Smooth muscle cell (in vitro differentiated cells): ENCODE data around the gene LRR1. TPM values are rescaled to one million over a fixed set of nuclear protein-coding genes. Genes with fewer than 3 reads are reported as not detected.

ENCODE experiments used
- DNase-seq: peaks from one replicate; lab custom pipeline; 2025; ENCODE audit not compliant: unreplicated experiment; lab: John Stamatoyannopoulos, UW
- H2AFZ ChIP-seq: fragments of 200-600 bp; sonication (generic); 2 replicates; pipeline ENCODE4 v1.6.0; 2016; ENCODE audit warnings: antibody characterized with exemption, low read depth, mild to moderate bottlenecking
- H3F3A ChIP-seq: fragments of 200-600 bp; sonication (generic); 2 replicates; pipeline ENCODE4 v1.6.0; 2017; ENCODE audit warnings: antibody characterized with exemption, low read depth
- H3K27ac ChIP-seq: fragments of 200-600 bp; sonication (generic); 2 replicates; pipeline ENCODE4 v1.5.1; 2016; ENCODE audit warnings: low read depth, mild to moderate bottlenecking
- H3K27me3 ChIP-seq: fragments of 200-600 bp; sonication (generic); 2 replicates; pipeline ENCODE4 v1.6.1; 2016; ENCODE audit warnings: low read depth, mild to moderate bottlenecking
- H3K36me3 ChIP-seq: fragments of 200-600 bp; sonication (generic); 2 replicates; pipeline ENCODE4 v1.5.1; 2016; ENCODE audit warnings: low read depth
- H3K4me1 ChIP-seq: fragments of 200-600 bp; sonication (generic); 2 replicates; pipeline ENCODE4 v1.5.1; 2016; ENCODE audit warnings: low read depth
- H3K4me2 ChIP-seq: fragments of 200-600 bp; sonication (generic); 2 replicates; pipeline ENCODE4 v1.6.0; 2016; ENCODE audit warnings: mild to moderate bottlenecking
- H3K4me3 ChIP-seq: fragments of 200-600 bp; sonication (generic); 2 replicates; pipeline ENCODE4 v1.5.1; 2016; ENCODE audit warnings: mild to moderate bottlenecking
- H3K79me2 ChIP-seq: fragments of 200-600 bp; sonication (generic); 2 replicates; pipeline ENCODE4 v1.6.0; 2016; ENCODE audit warnings: low read depth, mild to moderate bottlenecking
- H3K9ac ChIP-seq: fragments of 200-600 bp; sonication (generic); 2 replicates; pipeline ENCODE4 v1.6.0; 2016; ENCODE audit warnings: low read depth
- H3K9me3 ChIP-seq: fragments of 200-600 bp; sonication (generic); replicated peaks from 2 replicates; pipeline ENCODE4 v1.5.1; 2016; ENCODE audit warnings: low read depth
- H4K20me1 ChIP-seq: fragments of 200-600 bp; sonication (generic); 2 replicates; pipeline ENCODE4 v1.6.0; 2016; ENCODE audit warnings: low read depth
- CTCF ChIP-seq: fragments of 200-600 bp; sonication (generic); IDR thresholded peaks from 2 replicates; pipeline ENCODE4 v1.5.1; 2017; ENCODE audit warnings: borderline replicate concordance, mild to moderate bottlenecking, antibody characterized with exemption; ENCODE audit not compliant: insufficient read depth, poor library complexity, severe bottlenecking
- WGBS: methylation state at CpG from one replicate; pipeline ENCODE4 v1.1.7; 2016; ENCODE audit warnings: low lambda C conversion rate; 5-methylcytosine and 5-hydroxymethylcytosine counted together
- polyA plus RNA-seq: library from polyadenylated mRNA; unstranded; fragments of >200 nt; fragmentation: Nextera tagmentation; extraction: Ambion mirVana; gene quantifications from 2 replicates; pipeline ENCODE4 v1.2.1, GENCODE V29; 2016
- total RNA-seq: library from RNA; depleted of rRNA; stranded (reverse); fragments of >200 nt; gene quantifications from 2 replicates; pipeline ENCODE4 v1.2.3, GENCODE V29; 2014

Gene LRR1
- total and polyA plus RNA-seq, 2 experiments from 2014 or later, result 14.7 to 18.7 TPM

- no peak for DNase-seq
- WGBS, result 82% methylated on average over 4 of the region's 4 CpGs
- Histone ChIP-seq H3K79me2 (no peaks in the 10 kb centered on the region), H3K36me3 (no peaks in the 10 kb centered on the region), H3K9me3 (no peaks in the 10 kb centered on the region), H2AFZ (no peak overlapping the region), H3K9ac (no peak overlapping the region), H3K27ac (no peak overlapping the region), H3K4me3 (no peak overlapping the region), H3K27me3 (no peaks in the 10 kb centered on the region), H3K4me2 (no peak overlapping the region), H3F3A (no peaks in the 10 kb centered on the region), H3K4me1 (no peaks in the 10 kb centered on the region), H4K20me1 (peaks cover 5% of the 10 kb centered on the region)
- TF ChIP-seq CTCF, result no peak
These were observed 13.5 kb downstream of the LRR1 start for GRCh38 chr14:49612251-49612650.

- Histone ChIP-seq H3K79me2 (no peaks in the 10 kb centered on the region), H3K9ac (no peak overlapping the region), H3F3A (no peaks in the 10 kb centered on the region), H2AFZ (no peak overlapping the region), H4K20me1 (peaks cover 8% of the 10 kb centered on the region), H3K27ac (no peak overlapping the region), H3K4me1 (no peaks in the 10 kb centered on the region), H3K36me3 (no peaks in the 10 kb centered on the region), H3K27me3 (no peaks in the 10 kb centered on the region), H3K9me3 (no peaks in the 10 kb centered on the region), H3K4me2 (no peak overlapping the region), H3K4me3 (no peak overlapping the region)
- 85% methylated on average over 8 of the region's 8 CpGs for WGBS
- DNase-seq, result no peak
- no peak for TF ChIP-seq CTCF
These were observed 13.9 kb downstream of the LRR1 start for GRCh38 chr14:49612671-49613070.

GRCh38 chr14:49614196-49614595, 15.5 kb downstream of the LRR1 start:
- Histone ChIP-seq H4K20me1 (peaks cover 23% of the 10 kb centered on the region), H3K4me1 (peaks cover 10% of the 10 kb centered on the region), H3K4me2 (no peak overlapping the region), H2AFZ (no peak overlapping the region), H3K36me3 (no peaks in the 10 kb centered on the region), H3F3A (peaks cover 12% of the 10 kb centered on the region), H3K9me3 (no peaks in the 10 kb centered on the region), H3K79me2 (peaks cover 13% of the 10 kb centered on the region), H3K9ac (no peak overlapping the region), H3K4me3 (no peak overlapping the region), H3K27ac (no peak overlapping the region), H3K27me3 (no peaks in the 10 kb centered on the region)
- TF ChIP-seq CTCF, result no peak
- WGBS, result 100% methylated on average over 2 of the region's 2 CpGs
- no peak for DNase-seq

GRCh38 chr14:49615776-49616175, 17.0 kb downstream of the LRR1 start:
- no peak overlapping the region for H3K4me2 ChIP-seq
- 89% methylated on average over 6 of the region's 6 CpGs for WGBS
- no peaks in the 10 kb centered on the region for H3K9me3 ChIP-seq
- peaks cover 14% of the 10 kb centered on the region for H3K4me1 ChIP-seq
- H4K20me1 ChIP-seq, result peaks cover 30% of the 10 kb centered on the region
- H3K79me2 ChIP-seq, result peaks cover 22% of the 10 kb centered on the region
- peak overlapping the region; percentile 23 for H3K27ac ChIP-seq
- peaks cover 18% of the 10 kb centered on the region for H3F3A ChIP-seq
- no peak overlapping the region for H3K9ac ChIP-seq
- H3K27me3 ChIP-seq, result no peaks in the 10 kb centered on the region
- no peak overlapping the region for H2AFZ ChIP-seq
- no peak overlapping the region for H3K4me3 ChIP-seq
- no peak for TF ChIP-seq CTCF
- H3K36me3 ChIP-seq, result no peaks in the 10 kb centered on the region
- no peak for DNase-seq
